HG03159 (cell line): Measurements from ENCODE around the gene ACSM3.
"Not testable (repeated sequence)": the region's sequence is repeated elsewhere in the genome, so short reads cannot be mapped to it uniquely, and the experiment has no call there.

Experiments used
- ATAC-seq: cut with Tn5 transposase; IDR thresholded peaks from one replicate; pipeline ENCODE4 v1.9.1; 2021; ENCODE audit warnings: mild to moderate bottlenecking, moderate library complexity; ENCODE audit not compliant: unreplicated experiment

Gene ACSM3, protein sequence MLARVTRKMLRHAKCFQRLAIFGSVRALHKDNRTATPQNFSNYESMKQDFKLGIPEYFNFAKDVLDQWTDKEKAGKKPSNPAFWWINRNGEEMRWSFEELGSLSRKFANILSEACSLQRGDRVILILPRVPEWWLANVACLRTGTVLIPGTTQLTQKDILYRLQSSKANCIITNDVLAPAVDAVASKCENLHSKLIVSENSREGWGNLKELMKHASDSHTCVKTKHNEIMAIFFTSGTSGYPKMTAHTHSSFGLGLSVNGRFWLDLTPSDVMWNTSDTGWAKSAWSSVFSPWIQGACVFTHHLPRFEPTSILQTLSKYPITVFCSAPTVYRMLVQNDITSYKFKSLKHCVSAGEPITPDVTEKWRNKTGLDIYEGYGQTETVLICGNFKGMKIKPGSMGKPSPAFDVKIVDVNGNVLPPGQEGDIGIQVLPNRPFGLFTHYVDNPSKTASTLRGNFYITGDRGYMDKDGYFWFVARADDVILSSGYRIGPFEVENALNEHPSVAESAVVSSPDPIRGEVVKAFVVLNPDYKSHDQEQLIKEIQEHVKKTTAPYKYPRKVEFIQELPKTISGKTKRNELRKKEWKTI

DNA sequence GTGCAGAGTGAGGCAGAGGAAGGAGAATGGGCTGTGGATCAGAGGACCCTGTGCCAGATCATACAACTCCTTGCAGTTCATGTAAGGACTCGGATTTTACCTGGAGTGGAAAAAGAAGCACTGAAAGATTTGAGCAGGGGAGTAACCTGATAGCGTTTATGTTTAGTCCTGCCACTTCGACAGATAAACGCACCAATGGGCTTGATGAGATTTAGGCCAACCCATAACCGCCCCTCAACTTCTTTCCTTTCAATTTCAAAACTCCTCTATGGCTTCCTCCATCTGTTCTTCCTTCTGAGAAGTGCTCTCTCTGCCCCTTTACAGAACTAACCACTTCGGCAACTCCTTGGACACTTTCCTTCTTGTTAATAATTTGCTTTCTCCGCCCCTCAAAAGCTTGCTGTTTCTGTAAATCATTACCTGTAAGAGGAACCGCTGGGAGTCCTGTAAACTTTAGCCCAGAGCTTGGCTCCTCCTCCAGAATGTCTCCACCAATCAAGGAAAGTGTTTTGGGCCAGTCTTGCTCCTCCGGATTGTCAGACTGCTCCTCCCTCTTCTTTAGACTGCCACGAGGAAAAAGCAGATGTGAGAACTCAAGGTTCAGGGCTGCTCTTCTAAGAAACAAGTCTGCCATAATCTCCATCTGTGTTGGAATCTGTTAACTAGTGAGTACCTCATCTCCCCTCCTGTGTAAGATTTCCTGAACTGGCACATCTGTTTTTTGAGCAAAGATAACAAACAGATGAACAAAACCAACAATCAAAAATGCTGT lies at the start of gene ACSM3:
ACSM3 (plus strand) TSS at position 554 of the 772 bp plus-strand sequence. CDS start 6,021 bp downstream, outside the sequence.
- ATAC-seq = peak; percentile 99

DNA sequence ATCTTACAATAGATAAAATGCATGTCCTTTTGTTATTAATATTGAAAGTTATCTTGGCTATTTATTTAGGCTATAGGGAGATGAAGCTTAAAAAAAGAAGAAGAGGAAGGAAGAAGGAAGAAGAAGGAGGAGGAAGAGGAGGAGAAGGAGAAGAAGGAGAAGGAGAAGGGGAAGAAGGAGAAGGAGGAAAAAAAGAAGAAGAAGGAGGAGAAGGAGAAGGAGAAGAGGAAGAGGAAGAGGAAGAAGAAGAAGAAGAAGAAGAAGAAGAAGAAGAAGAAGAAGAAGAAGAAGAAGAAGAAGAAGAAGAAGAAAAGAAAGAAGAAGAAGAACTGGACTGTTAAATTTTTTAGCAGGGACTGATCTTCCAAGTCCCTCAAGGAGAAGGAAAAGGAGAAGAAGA lies 46.1 kb upstream of the ACSM3 start:
- not testable (repeated sequence) for ATAC-seq

DNA sequence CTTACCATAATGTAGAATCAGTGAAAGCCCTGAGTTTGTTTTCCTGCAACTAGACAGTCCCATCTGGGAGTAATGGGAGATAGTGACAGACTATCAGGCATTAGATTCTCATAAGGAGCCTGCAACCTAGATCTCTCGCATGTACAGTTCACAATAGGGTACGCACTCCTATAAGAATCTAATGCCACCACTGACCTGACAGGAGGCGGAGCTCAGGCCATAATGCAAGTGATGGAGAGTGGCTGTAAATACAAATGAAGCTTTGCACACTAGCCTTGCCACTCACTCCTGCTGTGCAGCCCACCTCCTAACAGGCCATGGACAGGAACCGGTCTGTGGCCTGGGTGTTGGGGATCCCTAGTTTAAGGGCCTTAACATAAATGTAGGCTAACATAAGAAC lies 43.6 kb upstream of the ACSM3 start:
- ATAC-seq = no peak

DNA sequence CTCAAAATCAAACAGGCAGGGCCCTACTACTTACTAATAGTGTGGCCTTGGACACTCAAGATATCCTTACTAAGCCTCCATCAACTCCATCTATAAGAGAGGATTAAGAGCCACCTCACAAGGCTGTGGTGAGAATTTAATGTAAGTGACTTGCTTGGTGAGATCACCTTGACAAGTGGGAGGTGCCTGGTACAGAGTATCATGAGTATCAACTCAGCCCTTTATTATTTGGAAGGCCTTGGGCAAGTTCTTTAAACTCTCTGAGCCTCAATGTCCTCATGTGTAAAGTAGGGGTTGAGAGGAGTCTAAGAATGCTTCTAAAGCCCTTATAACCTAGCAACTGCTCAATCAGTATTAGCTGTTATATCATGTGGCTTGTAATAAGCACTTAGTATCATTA lies 37.2 kb upstream of the ACSM3 start:
- no peak for ATAC-seq

DNA sequence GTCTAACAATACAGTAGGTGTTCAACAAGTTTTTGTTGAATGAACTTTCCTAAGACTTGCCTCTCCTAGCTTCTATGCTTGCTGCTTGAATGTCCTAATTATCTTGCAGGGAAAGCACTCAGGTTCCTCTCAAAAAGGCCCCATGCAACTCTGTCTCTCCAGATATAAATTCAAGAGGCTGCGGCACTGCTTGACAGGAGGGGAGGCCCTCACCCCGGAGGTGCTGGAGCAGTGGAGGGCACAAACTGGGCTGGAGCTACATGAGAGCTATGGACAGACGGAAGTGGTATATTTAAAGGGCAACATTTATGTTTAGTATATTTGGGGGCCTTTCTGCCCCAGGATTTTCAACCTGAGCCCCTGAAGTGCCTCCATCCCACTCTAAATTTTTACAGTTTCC lies 36.6 kb upstream of the ACSM3 start:
- no peak for ATAC-seq

DNA sequence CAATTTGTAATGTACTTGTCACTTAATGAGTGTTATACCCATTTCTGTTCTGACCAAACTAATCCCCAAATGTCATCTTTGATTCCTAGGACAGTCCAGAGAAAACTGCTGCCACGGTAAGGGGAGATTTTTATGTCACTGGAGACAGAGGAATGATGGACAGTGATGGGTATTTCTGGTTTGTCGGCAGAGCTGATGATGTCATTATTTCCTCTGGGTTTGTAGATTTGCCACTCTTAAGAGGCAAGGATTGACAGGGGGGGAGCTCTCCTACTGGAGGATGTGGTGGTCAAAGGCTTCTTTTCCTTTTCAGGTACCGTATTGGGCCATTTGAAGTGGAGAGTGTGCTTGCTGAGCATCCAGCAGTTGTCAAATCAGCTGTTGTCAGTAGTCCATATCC lies 34.7 kb upstream of the ACSM3 start:
- no peak for ATAC-seq

DNA sequence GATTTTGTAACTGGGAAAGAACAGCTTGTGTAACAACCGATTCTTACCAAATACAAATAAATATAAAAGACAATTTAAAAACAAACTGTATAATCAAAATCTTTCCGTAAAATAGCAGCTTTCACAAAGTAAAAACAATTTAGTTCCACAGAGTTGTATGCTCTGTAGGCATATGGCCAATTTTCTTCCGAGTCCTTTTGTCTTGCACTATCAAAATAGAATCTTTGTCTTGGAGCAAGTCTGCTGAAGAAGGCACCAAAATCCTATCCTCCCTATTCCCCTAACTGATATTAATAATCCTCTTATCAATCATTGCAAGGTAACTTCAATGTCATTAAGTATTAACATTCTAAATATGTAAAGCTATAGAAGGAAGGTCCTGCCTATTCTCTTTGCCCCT lies 29.8 kb upstream of the ACSM3 start:
- ATAC-seq = no peak

DNA sequence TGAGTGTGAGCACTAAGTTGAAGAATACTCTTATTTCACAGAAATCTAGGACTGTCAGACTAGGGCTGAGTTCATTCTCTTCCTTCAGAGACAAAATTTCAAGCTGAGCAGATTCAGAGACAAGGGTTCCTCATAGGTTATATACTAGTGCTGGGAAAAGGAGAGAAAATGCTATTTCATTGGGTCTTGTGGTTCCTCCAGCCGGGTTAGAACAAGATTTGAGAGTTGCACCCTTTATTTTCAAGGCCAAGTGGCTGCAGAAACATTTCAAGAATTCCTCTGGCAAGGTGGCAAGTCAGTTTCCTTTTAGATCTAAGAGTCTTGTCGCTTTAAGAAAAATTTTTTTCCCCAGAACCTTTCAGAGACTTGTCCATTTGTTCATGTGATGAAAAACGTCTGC lies 29.0 kb upstream of the ACSM3 start:
- no peak for ATAC-seq

DNA sequence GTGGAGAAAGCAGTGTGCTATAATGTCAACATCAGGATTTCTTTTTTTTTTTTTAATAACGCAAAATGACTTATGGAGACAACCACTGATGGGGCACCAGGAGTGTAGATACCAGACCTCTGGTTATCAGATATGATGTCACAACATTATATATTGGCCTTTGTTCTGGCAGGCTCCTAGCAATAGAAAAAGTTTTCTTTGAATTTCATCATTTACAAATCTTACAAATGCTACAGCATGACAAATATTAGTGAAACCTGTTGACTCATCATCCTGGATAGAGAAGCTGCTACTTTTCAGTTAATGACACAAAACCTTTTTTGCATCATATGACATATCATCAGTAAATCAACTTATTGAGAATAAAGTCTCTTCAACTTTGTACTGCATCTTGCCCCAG lies 28.3 kb upstream of the ACSM3 start:
- no peak for ATAC-seq

DNA sequence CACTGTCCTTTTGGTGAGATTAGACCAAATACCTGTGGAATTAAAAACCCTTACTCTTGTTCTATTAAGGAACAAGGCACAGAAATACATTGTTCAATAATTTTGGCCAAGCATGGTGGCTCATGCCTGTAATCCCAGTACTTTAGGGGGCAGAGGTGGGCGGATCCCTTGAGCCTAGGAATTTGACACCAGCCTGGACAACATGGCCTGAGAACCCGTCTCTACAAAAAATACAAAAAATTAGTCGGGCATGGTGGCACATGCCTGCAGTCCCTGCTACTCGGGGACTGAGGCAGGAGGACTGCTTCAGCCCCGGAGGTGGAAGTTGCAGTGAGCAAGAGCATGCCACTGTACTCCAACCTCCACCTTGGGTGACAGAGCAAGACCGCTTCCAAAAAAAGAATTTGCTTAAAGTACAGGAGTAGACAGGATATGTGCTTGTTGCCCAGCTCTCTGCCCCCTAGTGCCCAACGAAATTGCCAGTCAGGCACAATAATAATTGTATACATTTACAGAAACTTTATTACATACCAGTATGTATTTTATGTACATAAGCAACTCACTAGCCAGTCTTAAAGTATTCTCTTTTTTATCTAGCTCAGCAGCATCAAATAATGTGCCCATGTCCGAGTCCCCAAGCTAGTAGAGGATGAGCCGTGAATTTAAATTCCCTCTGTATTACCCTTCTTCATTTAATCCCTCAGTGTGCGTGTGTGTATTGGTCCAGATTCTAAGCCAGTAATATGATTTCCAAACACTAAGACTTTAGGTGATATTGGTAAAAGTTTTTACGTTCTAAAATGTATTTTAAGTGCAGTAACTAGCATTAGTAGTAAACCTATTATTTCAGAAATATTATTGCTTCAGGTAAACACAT lies 23.6 kb upstream of the ACSM3 start:
- no peak for ATAC-seq

DNA sequence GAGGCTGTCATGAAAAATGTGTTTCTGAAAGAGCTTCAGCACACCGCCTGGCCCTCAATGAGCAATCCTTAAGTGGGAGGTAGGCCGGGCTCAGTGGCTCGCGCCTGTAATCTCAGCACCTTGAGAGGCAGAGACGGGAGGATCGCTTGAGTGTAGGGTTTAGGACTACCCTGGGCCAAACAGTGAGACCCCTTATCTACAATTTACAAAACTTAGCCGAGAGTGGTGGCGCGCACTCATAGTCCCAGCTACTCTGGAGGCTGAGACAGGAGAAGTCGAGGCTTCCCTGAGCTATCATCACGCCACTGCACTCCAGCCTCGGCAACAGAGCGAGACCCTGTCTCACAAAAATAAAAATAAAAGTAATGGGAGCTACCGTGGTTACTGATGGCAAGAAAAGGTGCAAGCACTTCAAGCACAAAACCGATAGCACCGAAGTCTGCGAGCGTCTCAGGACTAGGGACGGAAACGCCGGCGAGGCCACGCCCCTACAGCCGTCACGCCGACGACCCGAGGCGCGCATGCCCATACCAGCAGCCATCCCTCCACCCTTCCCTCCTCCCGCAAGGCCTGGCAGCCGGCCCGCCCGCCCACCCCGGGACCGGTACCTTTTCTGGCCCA lies 22.8 kb upstream of the ACSM3 start:
- ATAC-seq = peak; percentile 87

DNA sequence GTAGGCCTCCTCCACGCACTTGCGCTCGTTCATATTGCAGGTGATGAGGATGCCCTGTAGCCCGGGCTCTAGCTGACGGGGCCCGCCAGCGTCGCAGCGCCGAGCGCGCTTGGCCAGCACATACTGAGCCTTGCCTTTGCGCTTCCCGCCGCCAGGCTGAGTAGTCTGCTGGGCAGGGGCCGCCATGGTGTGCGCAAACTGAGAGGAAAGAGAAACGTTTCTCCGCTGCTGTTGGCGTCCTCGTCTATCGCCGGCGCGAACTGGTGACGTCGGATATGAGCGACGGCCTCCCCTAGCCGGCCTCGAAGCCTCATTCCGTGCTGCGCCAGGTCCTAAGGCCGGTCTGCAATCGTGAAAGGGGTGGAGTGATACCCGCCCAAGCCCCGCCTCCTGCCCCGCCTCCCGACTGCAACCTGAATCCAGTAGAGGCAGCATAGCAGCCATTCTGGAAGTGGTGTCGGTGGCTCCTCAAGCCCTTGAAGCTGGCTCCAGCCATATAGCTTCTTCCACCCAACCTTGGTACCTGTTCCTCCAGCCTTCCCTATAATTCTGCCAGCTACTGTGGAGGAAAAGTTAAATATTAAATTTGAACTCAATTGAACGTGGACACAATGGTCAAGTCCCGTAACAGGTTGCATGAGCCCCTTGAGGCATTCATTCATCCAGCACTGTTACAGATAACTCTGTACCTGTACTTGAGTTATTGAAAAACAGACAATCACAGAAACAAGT lies 22.1 kb upstream of the ACSM3 start, which contains the start of gene THUMPD1:
THUMPD1 (minus strand) TSS at position 265 of the 732 bp plus-strand sequence; CDS start at position 186, 79 bp downstream.
- peak; percentile 90 for ATAC-seq

DNA sequence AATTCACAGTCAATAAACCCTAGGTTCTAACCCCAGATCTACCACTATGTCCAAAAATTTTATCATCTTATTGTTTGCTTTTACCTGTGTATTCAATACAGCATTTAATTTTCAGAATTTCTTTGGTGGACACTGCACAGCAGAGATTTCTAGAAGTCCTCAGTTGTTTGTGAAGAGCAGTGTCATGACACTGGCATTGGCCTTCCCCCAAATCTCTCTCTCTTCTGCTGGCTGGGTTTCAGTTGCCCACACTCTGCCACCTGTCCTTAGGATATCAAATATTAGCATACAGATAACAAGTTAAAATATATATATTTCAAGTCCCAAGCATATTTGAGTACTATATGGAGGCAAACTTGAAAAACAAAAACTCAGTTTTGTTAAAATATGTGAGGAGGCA lies 20.2 kb upstream of the ACSM3 start:
- no peak for ATAC-seq

DNA sequence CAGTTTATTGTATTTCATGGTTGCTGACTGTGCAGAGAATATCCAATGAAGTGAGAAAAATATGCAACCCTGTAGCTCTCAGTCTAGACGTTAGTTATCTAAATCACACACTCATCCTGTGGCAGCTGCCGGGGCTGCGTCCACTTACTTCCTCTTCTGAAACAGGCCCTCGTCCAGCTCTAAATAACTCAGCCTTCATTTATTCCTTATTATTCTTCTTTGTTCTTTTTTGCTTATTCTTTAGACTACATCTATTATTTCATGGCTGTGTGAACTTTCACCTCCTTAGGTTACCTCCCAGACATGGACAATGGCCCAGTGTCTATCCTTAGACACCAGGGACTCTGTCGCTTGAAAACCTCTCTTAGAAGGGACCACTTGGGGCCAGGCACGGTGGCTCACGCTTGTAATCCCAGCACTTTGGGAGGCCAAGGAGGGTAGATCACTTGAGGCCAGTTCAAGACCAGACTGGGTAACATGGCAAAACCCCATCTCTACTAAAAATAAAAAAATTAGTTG lies 18.8 kb upstream of the ACSM3 start:
- no peak for ATAC-seq

DNA sequence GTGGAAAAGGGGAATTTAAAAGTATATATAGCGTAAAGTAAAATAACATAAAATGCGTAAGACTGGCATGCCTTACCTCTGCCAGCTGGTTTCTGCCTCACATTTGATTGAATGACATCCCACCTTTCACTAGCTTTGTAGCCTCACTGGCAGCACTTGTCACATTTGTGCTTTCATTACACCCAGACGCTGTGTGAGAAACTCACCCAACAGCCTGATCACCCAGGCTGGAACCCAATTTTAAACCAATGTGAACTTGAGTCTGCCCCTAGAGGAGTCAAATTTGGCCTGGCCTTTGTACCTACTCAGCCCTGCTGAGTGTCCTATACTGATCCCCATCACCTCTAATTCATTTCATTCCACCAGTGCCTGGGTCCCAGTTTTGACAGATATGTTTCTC lies 17.4 kb upstream of the ACSM3 start:
- no peak for ATAC-seq

DNA sequence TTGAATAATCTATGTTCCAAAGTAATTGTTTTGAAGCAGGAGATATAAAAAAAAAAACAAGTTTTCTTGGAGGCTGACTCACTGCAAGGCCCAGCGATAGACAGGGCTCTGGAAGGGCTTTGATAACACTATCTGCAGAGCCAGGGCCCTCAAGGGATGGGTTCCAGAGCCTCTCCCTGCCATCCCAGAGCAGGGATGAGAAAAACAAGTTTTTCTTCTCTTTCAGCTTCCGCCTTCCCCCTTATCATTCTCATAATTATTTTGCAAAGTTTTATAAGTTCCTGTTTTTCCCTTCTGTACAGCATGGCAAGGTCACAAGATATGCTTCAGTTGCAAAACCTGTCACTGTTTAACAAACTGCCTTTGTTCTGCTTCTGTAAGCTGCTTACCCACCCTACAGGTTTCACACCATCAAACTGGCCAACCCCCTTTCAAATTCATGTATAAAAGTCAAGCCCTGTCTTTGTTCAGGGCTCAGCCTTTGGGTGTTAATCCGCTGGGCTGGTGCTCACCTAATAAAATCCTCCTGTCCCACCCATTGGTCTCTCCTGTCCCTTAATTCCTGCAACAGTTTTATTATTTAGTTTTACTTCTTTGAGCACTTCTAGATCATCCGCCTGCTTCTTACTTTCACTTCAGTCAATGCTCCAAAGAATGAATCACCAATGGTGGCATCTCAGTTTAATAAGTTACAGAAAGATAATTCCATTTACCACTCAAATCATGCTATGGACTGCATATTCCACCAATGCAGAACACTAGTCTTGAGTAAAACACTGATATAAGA lies 16.6 kb upstream of the ACSM3 start:
- no peak for ATAC-seq

DNA sequence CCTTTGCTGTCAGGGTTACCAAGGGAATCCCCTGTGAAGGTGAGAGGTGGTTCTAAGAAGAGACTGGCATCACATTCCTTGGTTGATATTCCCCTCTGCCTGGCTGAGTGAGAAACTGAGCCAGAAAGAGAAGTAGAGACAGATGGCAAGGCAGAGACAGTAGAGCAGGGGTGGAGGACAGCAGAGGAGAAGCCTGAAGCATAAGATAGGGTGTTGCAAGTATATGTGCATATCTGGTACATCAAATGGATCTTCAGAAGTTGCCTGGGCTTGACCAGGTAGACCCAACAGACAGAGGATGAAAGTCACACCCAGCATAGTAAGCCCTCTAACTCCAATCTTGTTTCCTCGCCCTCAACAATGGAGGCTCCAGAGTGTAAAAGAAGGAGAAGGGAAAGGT lies 14.3 kb upstream of the ACSM3 start:
- no peak for ATAC-seq

DNA sequence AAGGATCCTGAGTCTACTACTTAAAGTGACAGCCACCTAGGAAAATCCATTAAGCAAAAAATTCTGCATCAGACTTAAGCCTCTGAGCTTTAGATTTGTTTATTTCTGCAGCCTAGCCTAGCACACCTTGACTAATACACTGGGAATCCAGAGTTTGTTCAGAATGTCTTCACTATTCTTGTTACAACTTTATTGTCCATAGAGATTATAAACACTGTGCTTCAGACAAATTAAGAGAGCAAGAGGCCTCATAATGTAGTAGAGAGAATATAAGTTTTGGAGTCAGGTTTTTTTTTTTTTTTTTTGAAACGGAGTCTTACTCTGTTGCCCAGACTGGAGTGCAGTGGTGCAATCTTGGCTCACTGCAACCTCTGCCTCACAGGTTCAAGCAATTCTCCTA lies 13.3 kb upstream of the ACSM3 start:
- no peak for ATAC-seq

DNA sequence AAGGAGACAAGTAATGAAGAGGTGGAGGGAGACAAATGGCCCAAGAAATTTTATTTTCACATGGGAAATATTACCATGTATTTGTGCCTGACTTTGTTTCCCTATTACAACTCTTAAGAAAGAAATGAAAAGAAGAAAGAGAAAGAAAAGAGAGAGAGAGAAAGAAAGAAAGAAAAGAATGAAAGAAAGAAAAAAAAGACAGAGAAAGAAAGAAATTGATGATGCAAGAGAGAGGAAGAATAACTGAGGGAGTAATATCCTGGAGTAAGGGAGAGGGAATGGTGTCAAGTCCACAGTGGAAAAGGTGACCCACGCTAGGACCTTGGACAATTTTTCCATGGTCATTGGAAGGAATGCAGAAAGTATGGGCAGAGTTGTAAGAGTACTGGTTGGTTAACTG lies 10.1 kb upstream of the ACSM3 start:
- no peak for ATAC-seq
